ENCODE results near the gene SLC45A2.

The SLC45A2 gene

GRCh38 chr5:33939556-33940262, 44.8 kb downstream of the SLC45A2 start:
- no peaks in the 10 kb centered on the region for H3K9me3 ChIP-seq (ENCODE audit: control insufficient read depth, low read length)
- no peak overlapping the region for H3K27ac ChIP-seq (ENCODE audit: low read depth, low read length, severe bottlenecking)
- H3K4me1 ChIP-seq (ENCODE audit: control insufficient read depth, insufficient read depth, low read length, poor library complexity, severe bottlenecking) = peaks cover 3% of the 10 kb centered on the region
- no peaks in the 10 kb centered on the region for H3K36me3 ChIP-seq (ENCODE audit: control insufficient read depth, insufficient read depth, low read length)
- whole genome bisulfite sequencing, 2 experiments (ENCODE audit: insufficient coverage in 2 of 2) = 87 to 92% methylated on average over 3 to 6 of the region's 8 CpGs
- H3K4me3 ChIP-seq (ENCODE audit: extremely low read depth, insufficient read depth, low read length, poor library complexity, severe bottlenecking) = no peak overlapping the region

- H3K4me3 ChIP-seq (ENCODE audit: extremely low read depth, insufficient read depth, low read length, poor library complexity, severe bottlenecking) = no peak overlapping the region
- H3K9me3 ChIP-seq (ENCODE audit: control insufficient read depth, low read length) = no peaks in the 10 kb centered on the region
- H3K4me1 ChIP-seq (ENCODE audit: control insufficient read depth, insufficient read depth, low read length, poor library complexity, severe bottlenecking) = peaks cover 3% of the 10 kb centered on the region
- WGBS, 2 experiments (ENCODE audit: insufficient coverage in 2 of 2) = 89 to 93% methylated on average over 5 to 11 of the region's 15 CpGs
- H3K36me3 ChIP-seq (ENCODE audit: control insufficient read depth, insufficient read depth, low read length) = no peaks in the 10 kb centered on the region
- H3K27ac ChIP-seq (ENCODE audit: low read depth, low read length, severe bottlenecking) = no peak overlapping the region
Measured at GRCh38 chr5:33938881-33939280, 45.6 kb downstream of the SLC45A2 start.

- no peak overlapping the region for H3K27ac ChIP-seq (ENCODE audit: low read depth, low read length, severe bottlenecking)
- 93 to 96% methylated on average over 14 of the region's 14 CpGs for WGBS, 2 experiments (ENCODE audit: insufficient coverage in 2 of 2)
- H3K4me1 ChIP-seq (ENCODE audit: control insufficient read depth, insufficient read depth, low read length, poor library complexity, severe bottlenecking) = peaks cover 3% of the 10 kb centered on the region
Measured at GRCh38 chr5:33938507-33938796, 46.0 kb downstream of the SLC45A2 start.

DNA sequence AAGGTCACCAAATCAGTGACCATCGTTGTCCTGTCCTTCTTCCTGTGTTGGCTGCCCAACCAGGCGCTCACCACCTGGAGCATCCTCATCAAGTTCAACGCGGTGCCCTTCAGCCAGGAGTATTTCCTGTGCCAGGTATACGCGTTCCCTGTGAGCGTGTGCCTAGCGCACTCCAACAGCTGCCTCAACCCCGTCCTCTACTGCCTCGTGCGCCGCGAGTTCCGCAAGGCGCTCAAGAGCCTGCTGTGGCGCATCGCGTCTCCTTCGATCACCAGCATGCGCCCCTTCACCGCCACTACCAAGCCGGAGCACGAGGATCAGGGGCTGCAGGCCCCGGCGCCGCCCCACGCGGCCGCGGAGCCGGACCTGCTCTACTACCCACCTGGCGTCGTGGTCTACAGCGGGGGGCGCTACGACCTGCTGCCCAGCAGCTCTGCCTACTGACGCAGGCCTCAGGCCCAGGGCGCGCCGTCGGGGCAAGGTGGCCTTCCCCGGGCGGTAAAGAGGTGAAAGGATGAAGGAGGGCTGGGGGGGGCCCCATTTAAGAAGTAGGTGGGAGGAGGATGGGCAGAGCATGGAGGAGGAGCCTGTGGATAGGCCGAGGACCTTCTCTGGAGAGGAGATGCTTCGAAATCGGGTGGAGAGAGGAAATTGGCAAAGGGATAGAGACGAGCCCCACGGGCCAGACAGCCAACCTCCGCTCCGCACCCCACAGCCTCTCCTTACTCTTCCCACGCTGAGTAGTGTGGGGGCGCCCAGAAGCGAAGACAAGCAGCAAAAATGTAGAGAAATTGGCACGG, 46.6 kb downstream of the SLC45A2 start:
- 94% methylated on average over 53 to 54 of the region's 54 CpGs for WGBS, 2 experiments (ENCODE audit: insufficient coverage in 2 of 2)

More at GRCh38 chr5:33938507-33938796, 46.0 kb downstream of the SLC45A2 start:
- Histone ChIP-seq H3K4me3 (ENCODE audit: extremely low read depth, insufficient read depth, low read length, poor library complexity, severe bottlenecking) (no peak overlapping the region), H3K36me3 (ENCODE audit: control insufficient read depth, insufficient read depth, low read length) (no peaks in the 10 kb centered on the region), H3K9me3 (ENCODE audit: control insufficient read depth, low read length) (no peaks in the 10 kb centered on the region)

DNA sequence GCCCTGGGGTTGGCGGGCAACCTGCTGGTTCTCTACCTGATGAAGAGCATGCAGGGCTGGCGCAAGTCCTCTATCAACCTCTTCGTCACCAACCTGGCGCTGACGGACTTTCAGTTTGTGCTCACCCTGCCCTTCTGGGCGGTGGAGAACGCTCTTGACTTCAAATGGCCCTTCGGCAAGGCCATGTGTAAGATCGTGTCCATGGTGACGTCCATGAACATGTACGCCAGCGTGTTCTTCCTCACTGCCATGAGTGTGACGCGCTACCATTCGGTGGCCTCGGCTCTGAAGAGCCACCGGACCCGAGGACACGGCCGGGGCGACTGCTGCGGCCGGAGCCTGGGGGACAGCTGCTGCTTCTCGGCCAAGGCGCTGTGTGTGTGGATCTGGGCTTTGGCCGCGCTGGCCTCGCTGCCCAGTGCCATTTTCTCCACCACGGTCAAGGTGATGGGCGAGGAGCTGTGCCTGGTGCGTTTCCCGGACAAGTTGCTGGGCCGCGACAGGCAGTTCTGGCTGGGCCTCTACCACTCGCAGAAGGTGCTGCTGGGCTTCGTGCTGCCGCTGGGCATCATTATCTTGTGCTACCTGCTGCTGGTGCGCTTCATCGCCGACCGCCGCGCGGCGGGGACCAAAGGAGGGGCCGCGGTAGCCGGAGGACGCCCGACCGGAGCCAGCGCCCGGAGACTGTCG, 47.3 kb downstream of the SLC45A2 start:
- Histone ChIP-seq H3K9me3 (ENCODE audit: control insufficient read depth, low read length) (no peaks in the 10 kb centered on the region), H3K27ac (ENCODE audit: low read depth, low read length, severe bottlenecking) (no peak overlapping the region), H3K36me3 (ENCODE audit: control insufficient read depth, insufficient read depth, low read length) (no peaks in the 10 kb centered on the region), H3K4me1 (ENCODE audit: control insufficient read depth, insufficient read depth, low read length, poor library complexity, severe bottlenecking) (peaks cover 3% of the 10 kb centered on the region), H3K4me3 (ENCODE audit: extremely low read depth, insufficient read depth, low read length, poor library complexity, severe bottlenecking) (no peak overlapping the region)
- 96 to 97% methylated on average over 52 to 54 of the region's 54 CpGs for WGBS, 2 experiments (ENCODE audit: insufficient coverage in 2 of 2)

More for the DNA sequence above, 46.6 kb downstream of the SLC45A2 start:
- Histone ChIP-seq H3K36me3 (ENCODE audit: control insufficient read depth, insufficient read depth, low read length) (no peaks in the 10 kb centered on the region), H3K9me3 (ENCODE audit: control insufficient read depth, low read length) (no peaks in the 10 kb centered on the region), H3K27ac (ENCODE audit: low read depth, low read length, severe bottlenecking) (no peak overlapping the region), H3K4me1 (ENCODE audit: control insufficient read depth, insufficient read depth, low read length, poor library complexity, severe bottlenecking) (peaks cover 3% of the 10 kb centered on the region), H3K4me3 (ENCODE audit: extremely low read depth, insufficient read depth, low read length, poor library complexity, severe bottlenecking) (no peak overlapping the region)

DNA sequence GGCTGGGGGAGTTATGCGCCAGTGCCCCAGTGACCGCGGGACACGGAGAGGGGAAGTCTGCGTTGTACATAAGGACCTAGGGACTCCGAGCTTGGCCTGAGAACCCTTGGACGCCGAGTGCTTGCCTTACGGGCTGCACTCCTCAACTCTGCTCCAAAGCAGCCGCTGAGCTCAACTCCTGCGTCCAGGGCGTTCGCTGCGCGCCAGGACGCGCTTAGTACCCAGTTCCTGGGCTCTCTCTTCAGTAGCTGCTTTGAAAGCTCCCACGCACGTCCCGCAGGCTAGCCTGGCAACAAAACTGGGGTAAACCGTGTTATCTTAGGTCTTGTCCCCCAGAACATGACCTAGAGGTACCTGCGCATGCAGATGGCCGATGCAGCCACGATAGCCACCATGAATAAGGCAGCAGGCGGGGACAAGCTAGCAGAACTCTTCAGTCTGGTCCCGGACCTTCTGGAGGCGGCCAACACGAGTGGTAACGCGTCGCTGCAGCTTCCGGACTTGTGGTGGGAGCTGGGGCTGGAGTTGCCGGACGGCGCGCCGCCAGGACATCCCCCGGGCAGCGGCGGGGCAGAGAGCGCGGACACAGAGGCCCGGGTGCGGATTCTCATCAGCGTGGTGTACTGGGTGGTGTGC, 48.0 kb downstream of the SLC45A2 start, which contains the start of gene RXFP3:
TSS of gene RXFP3 (plus strand) at position 6 of the 636 bp plus-strand sequence. CDS start at position 361, 355 bp downstream.
- no peaks in the 10 kb centered on the region for H3K9me3 ChIP-seq (ENCODE audit: control insufficient read depth, low read length)
- H3K4me1 ChIP-seq (ENCODE audit: control insufficient read depth, insufficient read depth, low read length, poor library complexity, severe bottlenecking) = peaks cover 3% of the 10 kb centered on the region
- H3K27ac ChIP-seq (ENCODE audit: low read depth, low read length, severe bottlenecking) = no peak within 1 kb of the TSS
- H3K36me3 ChIP-seq (ENCODE audit: control insufficient read depth, insufficient read depth, low read length) = no peaks in the 10 kb centered on the region
- H3K4me3 ChIP-seq (ENCODE audit: extremely low read depth, insufficient read depth, low read length, poor library complexity, severe bottlenecking) = peak within 1 kb of the TSS; percentile 30
- 37 to 46% methylated on average over 37 to 45 of the region's 45 CpGs for WGBS, 2 experiments (ENCODE audit: insufficient coverage in 2 of 2)

- H3K4me1 ChIP-seq (ENCODE audit: control insufficient read depth, insufficient read depth, low read length, poor library complexity, severe bottlenecking) = peaks cover 3% of the 10 kb centered on the region
- 1 to 2% methylated on average over 17 to 30 of the region's 30 CpGs for WGBS, 2 experiments (ENCODE audit: insufficient coverage in 2 of 2)
- no peak overlapping the region for H3K27ac ChIP-seq (ENCODE audit: low read depth, low read length, severe bottlenecking)
- no peaks in the 10 kb centered on the region for H3K9me3 ChIP-seq (ENCODE audit: control insufficient read depth, low read length)
- H3K36me3 ChIP-seq (ENCODE audit: control insufficient read depth, insufficient read depth, low read length) = no peaks in the 10 kb centered on the region
- H3K4me3 ChIP-seq (ENCODE audit: extremely low read depth, insufficient read depth, low read length, poor library complexity, severe bottlenecking) = peak overlapping the region; percentile 30
Measured at GRCh38 chr5:33936004-33936380, 48.5 kb downstream of the SLC45A2 start.

GRCh38 chr5:33934176-33934575, 50.3 kb downstream of the SLC45A2 start:
- Histone ChIP-seq H3K36me3 (ENCODE audit: control insufficient read depth, insufficient read depth, low read length) (no peaks in the 10 kb centered on the region), H3K9me3 (ENCODE audit: control insufficient read depth, low read length) (no peaks in the 10 kb centered on the region)
- WGBS, 2 experiments (ENCODE audit: insufficient coverage in 2 of 2) = 100% methylated on average over 1 of the region's 1 CpG; no CpG with 5 or more reads in 1 of the 2 experiments

GRCh38 chr5:33933723-33934169, 50.7 kb downstream of the SLC45A2 start:
- H3K4me1 ChIP-seq (ENCODE audit: control insufficient read depth, insufficient read depth, low read length, poor library complexity, severe bottlenecking) = peaks cover 3% of the 10 kb centered on the region
- no peaks in the 10 kb centered on the region for H3K36me3 ChIP-seq (ENCODE audit: control insufficient read depth, insufficient read depth, low read length)
- no peaks in the 10 kb centered on the region for H3K9me3 ChIP-seq (ENCODE audit: control insufficient read depth, low read length)
- no peak overlapping the region for H3K27ac ChIP-seq (ENCODE audit: low read depth, low read length, severe bottlenecking)
- WGBS, 2 experiments (ENCODE audit: insufficient coverage in 2 of 2) = 90 to 100% methylated on average over 1 to 2 of the region's 3 CpGs
- no peak overlapping the region for H3K4me3 ChIP-seq (ENCODE audit: extremely low read depth, insufficient read depth, low read length, poor library complexity, severe bottlenecking)

More at GRCh38 chr5:33934176-33934575, 50.3 kb downstream of the SLC45A2 start:
- no peak overlapping the region for H3K27ac ChIP-seq (ENCODE audit: low read depth, low read length, severe bottlenecking)
- H3K4me3 ChIP-seq (ENCODE audit: extremely low read depth, insufficient read depth, low read length, poor library complexity, severe bottlenecking) = no peak overlapping the region
- peaks cover 3% of the 10 kb centered on the region for H3K4me1 ChIP-seq (ENCODE audit: control insufficient read depth, insufficient read depth, low read length, poor library complexity, severe bottlenecking)

GRCh38 chr5:33931136-33931535, 53.4 kb downstream of the SLC45A2 start:
- no peaks in the 10 kb centered on the region for H3K9me3 ChIP-seq (ENCODE audit: control insufficient read depth, low read length)
- 70 to 83% methylated on average over 5 of the region's 5 CpGs for WGBS, 2 experiments (ENCODE audit: insufficient coverage in 2 of 2)
- H3K4me1 ChIP-seq (ENCODE audit: control insufficient read depth, insufficient read depth, low read length, poor library complexity, severe bottlenecking) = no peaks in the 10 kb centered on the region
- H3K27ac ChIP-seq (ENCODE audit: low read depth, low read length, severe bottlenecking) = no peak overlapping the region
- H3K4me3 ChIP-seq (ENCODE audit: extremely low read depth, insufficient read depth, low read length, poor library complexity, severe bottlenecking) = no peak overlapping the region
- H3K36me3 ChIP-seq (ENCODE audit: control insufficient read depth, insufficient read depth, low read length) = no peaks in the 10 kb centered on the region
